Measurements from ENCODE around the gene CACNA1B. TPM values are rescaled to one million over a fixed set of nuclear protein-coding genes. Genes with fewer than 3 reads are reported as not detected.

The CACNA1B gene
- total and polyA plus RNA-seq, 2 of the 13 experiments (the other 11 are each of a cell fraction or from before 2014, with no cell fraction given): under 0.01 to 0.04 TPM

DNA sequence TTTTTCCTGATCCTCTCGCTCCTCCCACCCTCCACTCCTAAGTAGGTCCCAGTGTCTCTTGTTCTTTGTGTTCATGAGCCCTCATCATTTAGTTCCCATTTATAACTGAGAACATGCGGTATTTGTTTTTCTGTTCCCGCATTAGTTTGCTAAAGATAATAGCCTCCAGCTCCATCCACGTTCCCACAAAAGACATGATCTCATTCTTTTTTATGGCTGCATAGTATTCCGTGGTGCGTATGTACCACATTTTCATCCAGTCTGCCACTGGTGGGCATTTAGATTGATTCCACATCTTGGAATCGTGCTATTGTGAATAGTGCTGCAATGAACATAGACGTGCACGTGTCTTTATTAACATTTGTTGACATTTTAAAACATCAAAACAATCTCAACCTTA is 34.2 kb upstream of the CACNA1B start (continued):
- TF ChIP-seq MTERF4 (CRISPR knock-in tag; IDR thresholded peaks at IDR 0.05): no peak
- TF ChIP-seq DMAP1 (CRISPR knock-in tag; IDR thresholded peaks at IDR 0.05): no peak
- no peak for TF ChIP-seq ZBTB39 (CRISPR knock-in tag; IDR thresholded peaks at IDR 0.05)
- no peak for TF ChIP-seq SNAI1 (CRISPR knock-in tag; IDR thresholded peaks at IDR 0.05; ENCODE audit: borderline replicate concordance)
- TF ChIP-seq MAFK (conservative IDR thresholded peaks at IDR 0.05 in 1 of 2, IDR thresholded peaks at IDR 0.05 in 1 of 2; ENCODE audit: low read length in 2 of 2): no peak

DNA sequence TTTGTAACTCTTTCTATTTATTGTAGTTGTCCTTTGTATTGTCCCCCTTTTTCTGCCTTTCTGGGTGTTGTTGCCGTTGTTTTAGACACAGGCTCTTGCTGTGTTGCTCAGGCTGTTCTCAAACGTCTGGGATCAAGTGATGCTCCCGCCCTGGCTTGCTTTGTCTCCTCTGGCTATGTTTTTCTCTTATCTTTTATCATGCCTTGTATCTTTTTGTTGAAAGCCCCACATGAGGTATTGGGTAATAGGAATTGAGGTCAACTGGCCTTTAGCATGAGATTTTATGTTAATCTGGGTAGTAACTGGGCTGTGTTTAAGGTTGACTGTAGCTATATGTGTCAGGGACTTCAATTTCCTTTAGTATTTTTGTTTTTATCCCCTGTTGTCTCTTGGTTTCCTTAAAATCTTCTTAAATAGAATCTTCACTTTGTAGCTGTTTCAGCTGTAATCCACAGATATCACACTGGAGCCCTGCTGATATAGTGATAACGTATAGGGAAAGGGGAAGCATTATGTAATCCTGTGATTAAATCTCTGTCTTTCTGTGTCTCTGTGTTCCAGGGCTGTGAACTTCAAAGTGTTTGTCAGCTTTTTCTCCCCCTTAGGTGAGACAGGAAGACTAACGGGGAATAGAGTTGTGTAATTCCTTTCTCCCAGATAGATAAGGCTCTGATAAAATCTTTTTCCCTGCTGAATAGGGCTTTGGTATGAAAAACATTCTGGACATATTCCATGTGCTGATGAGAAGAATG is 25.9 kb upstream of the CACNA1B start:
- in situ Hi-C loops (cut with HindIII; ENCODE audit: extremely low pct_ligation_motif_present, low pct_unique_long_range_greater_than_20kb) (no loop called here), intact Hi-C loops (cut with micrococcal nuclease; ENCODE audit: unreplicated experiment) (no loop called here)
- Histone ChIP-seq H3K4me1 (ENCODE audit: insufficient read depth, low read length) (no peaks in the 10 kb centered on the region), H3K27me3 (ENCODE audit: control insufficient read depth in 1 of 2, insufficient read depth in 2 of 2, low read length in 2 of 2) (no peaks in the 10 kb centered on the region), H3K27ac (ENCODE audit: extremely low read length, insufficient read depth, low read length) (no peak overlapping the region), H3K9ac (ENCODE audit: insufficient read depth, low read depth, low read length) (no peak overlapping the region), H4K20me1 (ENCODE audit: insufficient read depth, low read length) (no peaks in the 10 kb centered on the region), H2AFZ (ENCODE audit: low read length) (no peak overlapping the region), H3K79me2 (ENCODE audit: insufficient read depth, low read length) (no peaks in the 10 kb centered on the region), H3K36me3 (replicated peaks in 1 of 2; ENCODE audit: control insufficient read depth in 1 of 2, insufficient read depth in 2 of 2, low read length in 2 of 2) (no peaks in the 10 kb centered on the region), H3K9me3 (ENCODE audit: low read length) (peaks cover 12% of the 10 kb centered on the region; the same call in 1 of the 2 replicates), H3K4me2 (ENCODE audit: low read depth, low read length) (no peak overlapping the region), H3K4me3 (replicated peaks in 1 of 3; ENCODE audit: insufficient read depth in 1 of 3, low read depth in 2 of 3, low read length in 3 of 3) (no peak overlapping the region)
- ChIA-PET CTCF (ENCODE audit: low intra/inter-chr PET ratio, low total read pairs) (no interaction called here), POLR2A (no interaction called here)
- ATAC-seq: no peak
- no peak for DNase-seq (ENCODE audit: low spot score)
- 12% methylated on average over 5 of the region's 5 CpGs for WGBS (ENCODE audit: low lambda C conversion rate)
- BruUV-seq (replicated peaks): no TSS peak
- no peak for FAIRE-seq
- TF ChIP-seq ZNF232 (CRISPR knock-in tag; IDR thresholded peaks at IDR 0.05; ENCODE audit: borderline replicate concordance) (no peak), CENPT (CRISPR knock-in tag; IDR thresholded peaks at IDR 0.05; ENCODE audit: low read depth) (no peak), ZNF317 (CRISPR knock-in tag; IDR thresholded peaks at IDR 0.05) (no peak), FOXP4 (CRISPR knock-in tag; IDR thresholded peaks at IDR 0.05) (no peak), ZNF780A (CRISPR knock-in tag; IDR thresholded peaks at IDR 0.05) (no peak), HNRNPK (IDR thresholded peaks at IDR 0.05; ENCODE audit: low read depth, low read length, poor library complexity, severe bottlenecking) (no peak), SMARCC2 (IDR thresholded peaks at IDR 0.05) (no peak), HDAC6 (IDR thresholded peaks at IDR 0.05; ENCODE audit: low read depth, low read length) (no peak), NPAS2 (CRISPR knock-in tag; IDR thresholded peaks at IDR 0.05; ENCODE audit: borderline replicate concordance) (no peak), HNF1B (CRISPR knock-in tag; IDR thresholded peaks at IDR 0.05) (no peak), ZNF530 (CRISPR knock-in tag; IDR thresholded peaks at IDR 0.05; ENCODE audit: low read depth) (no peak)

All from HepG2 (cell line).